Measurements from ENCODE around the gene MARF1.

Gene MARF1

DNA sequence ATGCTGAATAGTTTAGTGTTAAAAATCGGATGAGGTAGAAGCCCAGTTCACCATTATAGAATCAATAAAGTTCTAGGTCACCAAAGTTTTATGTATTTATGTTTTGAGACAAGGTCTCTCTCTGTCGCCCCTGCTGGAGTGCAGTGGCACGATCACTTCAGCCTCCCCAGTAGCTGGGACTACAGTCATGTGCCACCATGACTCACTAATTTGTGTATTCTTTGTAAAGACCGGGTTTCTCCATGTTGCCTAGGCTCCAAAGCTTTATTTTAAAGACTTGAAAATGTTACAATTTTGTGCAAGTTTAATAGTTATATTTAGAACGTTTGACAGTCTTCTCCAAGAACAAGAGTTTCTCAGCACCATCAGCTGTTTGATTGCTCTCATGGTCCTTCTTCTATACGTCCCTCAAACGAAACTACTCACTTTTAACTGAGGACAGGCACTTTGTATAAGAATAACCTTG lies 39.2 kb upstream of the MARF1 start:
- peak; percentile 71 for DNase-seq (ENCODE audit: low read depth)
- peak; percentile 62 for TF ChIP-seq CTCF (conservative IDR thresholded peaks at IDR 0.05; ENCODE audit: low read length)
- no peak overlapping the region for H3K4me3 ChIP-seq (ENCODE audit: low read length)

DNA sequence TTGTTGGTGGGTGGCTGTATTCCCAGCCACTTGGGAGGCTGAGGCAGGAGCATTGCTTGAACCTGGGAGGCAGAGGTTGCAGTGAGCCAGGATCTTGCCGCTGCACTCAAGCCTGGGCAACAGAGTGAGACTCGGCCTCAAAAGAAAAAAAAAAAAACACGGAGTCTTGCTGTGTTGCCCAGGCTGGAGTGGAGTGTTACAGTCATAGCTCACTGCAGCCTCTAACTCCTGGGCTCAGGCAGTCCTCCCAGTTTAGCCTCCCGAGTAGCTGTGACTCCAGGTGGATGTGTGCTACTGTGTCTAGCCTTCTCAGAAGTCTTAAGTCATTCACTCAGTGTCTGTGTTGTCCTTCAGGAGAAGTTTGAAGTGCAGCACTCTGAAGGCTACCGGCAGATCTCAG lies 34.5 kb upstream of the MARF1 start:
- no peak overlapping the region for H3K4me3 ChIP-seq (ENCODE audit: low read length)
- no peak for DNase-seq (ENCODE audit: low read depth)
- no peak for TF ChIP-seq CTCF (conservative IDR thresholded peaks at IDR 0.05; ENCODE audit: low read length)

DNA sequence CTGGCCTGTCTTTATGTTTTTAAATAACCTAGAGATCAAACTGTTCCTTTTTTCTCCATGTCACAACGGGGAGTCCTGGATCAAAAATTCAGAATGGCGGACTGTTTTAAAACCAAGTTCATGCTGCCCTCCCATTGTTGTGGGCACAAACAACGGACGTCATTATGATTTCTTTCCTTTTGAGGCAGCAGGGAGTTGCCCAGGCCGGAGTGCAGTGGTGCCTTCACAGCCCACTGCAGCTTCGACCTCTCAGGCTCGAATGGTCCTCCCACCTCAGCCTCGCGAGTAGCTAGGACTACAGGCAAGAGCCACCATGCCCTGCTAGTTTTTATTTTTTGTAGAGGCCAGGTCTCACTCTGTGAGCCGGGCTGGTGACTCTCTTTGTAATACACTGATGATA lies 33.6 kb upstream of the MARF1 start:
- DNase-seq (ENCODE audit: low read depth) = no peak
- no peak for TF ChIP-seq CTCF (conservative IDR thresholded peaks at IDR 0.05; ENCODE audit: low read length)
- no peak overlapping the region for H3K4me3 ChIP-seq (ENCODE audit: low read length)

- DNase-seq (ENCODE audit: low read depth) = no peak
- no peak overlapping the region for H3K4me3 ChIP-seq (ENCODE audit: low read length)
- TF ChIP-seq CTCF (conservative IDR thresholded peaks at IDR 0.05; ENCODE audit: low read length) = no peak
These were observed 31.6 kb upstream of the MARF1 start for GRCh38 chr16:15674571-15674970.

- H3K4me3 ChIP-seq (ENCODE audit: low read length) = peak overlapping the region; percentile 24
- DNase-seq (ENCODE audit: low read depth) = peak; percentile 99
- TF ChIP-seq CTCF (conservative IDR thresholded peaks at IDR 0.05; ENCODE audit: low read length) = no peak
These were observed 29.7 kb upstream of the MARF1 start for GRCh38 chr16:15672514-15673167.

DNA sequence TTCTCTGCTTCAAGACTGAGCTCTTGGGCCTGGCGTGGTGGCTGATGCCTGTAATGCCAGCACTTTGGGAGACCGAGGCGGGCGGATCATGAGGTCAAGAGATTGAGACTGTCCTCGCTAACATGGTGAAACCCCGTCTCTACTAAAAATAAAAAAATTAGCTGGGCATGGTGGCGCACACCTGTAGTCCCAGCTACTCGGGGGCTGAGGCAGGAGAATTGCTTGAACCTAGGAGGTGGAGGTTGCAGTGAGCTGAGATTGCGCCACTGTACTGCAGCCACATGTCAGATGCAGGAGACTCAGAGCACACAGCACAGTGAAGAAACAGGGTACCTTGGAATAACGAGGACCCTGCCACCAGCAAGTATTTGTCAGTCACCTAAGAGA lies 29.2 kb upstream of the MARF1 start:
- DNase-seq (ENCODE audit: low read depth) = peak; percentile 11
- H3K4me3 ChIP-seq (ENCODE audit: low read length) = peak overlapping the region; percentile 24; the same call in 1 of the 2 replicates

GRCh38 chr16:15671530-15672117 lies 28.7 kb upstream of the MARF1 start:
- DNase-seq (ENCODE audit: low read depth) = no peak
- no peak overlapping the region for H3K4me3 ChIP-seq (ENCODE audit: low read length)
- no peak for TF ChIP-seq CTCF (conservative IDR thresholded peaks at IDR 0.05; ENCODE audit: low read length)
